Lower leg skin (tissue), 4 donors: ENCODE measurements around the gene SPPL3. TPM values are rescaled to one million over a fixed set of nuclear protein-coding genes. Genes with fewer than 3 reads are reported as not detected.

ENCODE experiments used
- DNase-seq, 2 donors: peaks; one replicate each; pipeline ENCODE4 v3.0.0-alpha.2; 2019; ENCODE audit warnings: low spot score in 2 of 2
- H3K4me3 ChIP-seq: fragments of 200-600 bp; sonication (generic); 2 replicates; pipeline ENCODE4 v1.5.1; 2017; ENCODE audit warnings: mild to moderate bottlenecking, low read depth; ENCODE audit not compliant: poor library complexity, severe bottlenecking
- CTCF ChIP-seq, 3 donors: fragments of 450-650 bp; IDR thresholded peaks; one replicate each; pipeline ENCODE4 v1.5.1; 2016; ENCODE audit warnings: antibody characterized with exemption in 3 of 3, mild to moderate bottlenecking in 3 of 3, moderate library complexity in 2 of 3
- POLR2A ChIP-seq, 2 donors: fragments of 450-650 bp; IDR thresholded peaks; one replicate each; pipeline ENCODE4 v1.6.1; 2016 to 2017; ENCODE audit warnings: antibody characterized with exemption in 2 of 2, mild to moderate bottlenecking in 1 of 2, moderate library complexity in 1 of 2
- WGBS, 2 donors: methylation state at CpG; one replicate each; pipeline ENCODE4 v1.1.5; 2018; 5-methylcytosine and 5-hydroxymethylcytosine counted together
- intact Hi-C: fragments of 100-400 bp; cut with DNase I; formaldehyde crosslinking; loops from one replicate; pipeline ENCODE4 v1.15.0; 2023; ENCODE audit warnings: low total_unique reads
- total RNA-seq, 4 donors: library from RNA; depleted of rRNA; stranded (reverse); fragments of >200 nt; gene quantifications; one replicate each; pipeline ENCODE4 v1.1.0, GENCODE V29; 2016

The SPPL3 gene
- total RNA-seq, 4 donors from 2014 or later = 47.3 to 59.0 (median 52.4) TPM

- no peak for DNase-seq
- no peak overlapping the region for H3K4me3 ChIP-seq
- WGBS, 2 donors = 92 to 97% methylated on average over 2 of the region's 2 CpGs
- intact Hi-C loops = no loop called here
- TF ChIP-seq CTCF (IDR thresholded peaks at IDR 0.05) (no peak), POLR2A (IDR thresholded peaks at IDR 0.05) (no peak)
Measured at GRCh38 chr12:120722784-120723183, 181.4 kb downstream of the SPPL3 start.

- DNase-seq = no peak
- TF ChIP-seq CTCF (IDR thresholded peaks at IDR 0.05) = no peak
- no peak for TF ChIP-seq POLR2A (IDR thresholded peaks at IDR 0.05)
- H3K4me3 ChIP-seq = no peak overlapping the region
- 88 to 94% methylated on average over 3 of the region's 3 CpGs for WGBS, 2 donors
- intact Hi-C loops = no loop called here
Measured at GRCh38 chr12:120721866-120722265, 182.3 kb downstream of the SPPL3 start.

GRCh38 chr12:120720987-120721801 is 183.0 kb downstream of the SPPL3 start:
- intact Hi-C loops = no loop called here
- WGBS, 2 donors = 93 to 94% methylated on average over 10 of the region's 10 CpGs
- DNase-seq = no peak
- H3K4me3 ChIP-seq = no peak overlapping the region
- TF ChIP-seq CTCF (IDR thresholded peaks at IDR 0.05) (no peak), POLR2A (IDR thresholded peaks at IDR 0.05) (no peak)

GRCh38 chr12:120720234-120720986 is 183.7 kb downstream of the SPPL3 start:
- TF ChIP-seq CTCF (IDR thresholded peaks at IDR 0.05) (no peak), POLR2A (IDR thresholded peaks at IDR 0.05) (no peak)
- WGBS, 2 donors = 65 to 78% methylated on average over 7 of the region's 7 CpGs
- intact Hi-C loops = no loop called here
- H3K4me3 ChIP-seq = no peak overlapping the region
- no peak for DNase-seq

- intact Hi-C loops = loop anchor here (10.0 kb wide), 1 partner anchor 135 kb away; the partner anchor contains the start of gene POP5
Measured at GRCh38 chr12:120719496-120720233, 184.5 kb downstream of the SPPL3 start.

More at GRCh38 chr12:120719496-120720233, 184.5 kb downstream of the SPPL3 start:
- WGBS, 2 donors = 81 to 82% methylated on average over 11 of the region's 11 CpGs
- DNase-seq = no peak
- TF ChIP-seq POLR2A (IDR thresholded peaks at IDR 0.05) (no peak), CTCF (IDR thresholded peaks at IDR 0.05) (no peak)
- no peak overlapping the region for H3K4me3 ChIP-seq
